Right lobe of liver (tissue), 6 donors: ENCODE results near the gene ATIC. TPM values are rescaled to one million over a fixed set of nuclear protein-coding genes. Genes with fewer than 3 reads are reported as not detected.

Experiments
- ATAC-seq, 4 donors: fragments of 200-7000 bp; cut with Tn5 transposase; one replicate each; pipeline ENCODE4 v1.9.1; 2020; ENCODE audit warnings: mild to moderate bottlenecking in 4 of 4, moderate library complexity in 4 of 4
- DNase-seq, 3 donors: peaks; one replicate each; pipeline ENCODE4 v3.0.0-alpha.2; 2020
- H3K27ac ChIP-seq, 3 donors: fragments of 200-600 bp; one replicate each; pipeline ENCODE4 v1.8.0; 2022
- H3K27me3 ChIP-seq, 2 donors: fragments of 200-600 bp; one replicate each; pipeline ENCODE4 v1.8.0; 2022
- H3K36me3 ChIP-seq, 4 donors: fragments of 200-600 bp; sonication (generic) in 1 of 4; one replicate each; pipeline versions ENCODE4 v1.5.1 to v1.8.0; 2017 to 2022; ENCODE audit warnings: control low read depth in 1 of 4
- H3K4me1 ChIP-seq, 4 donors: fragments of 200-600 bp; sonication (generic) in 1 of 4; one replicate each; pipeline versions ENCODE4 v1.5.1 to v1.8.0; 2017 to 2022; ENCODE audit warnings: control low read depth in 1 of 4
- H3K4me3 ChIP-seq, 3 donors: fragments of 200-600 bp; one replicate each; pipeline ENCODE4 v1.8.0; 2022
- H3K9me3 ChIP-seq, 4 donors: fragments of 200-600 bp; sonication (generic) in 1 of 4; one replicate each; pipeline versions ENCODE4 v1.5.1 to v1.8.0; 2017 to 2022; ENCODE audit warnings: control low read depth in 1 of 4
- CTCF ChIP-seq, 4 donors: fragments of 200-600 bp in 3 of 4; fragments of 450-650 bp in 1 of 4; IDR thresholded peaks; one replicate each; pipeline versions ENCODE4 v1.5.1 to v1.8.0; 2016 to 2022; ENCODE audit warnings: antibody characterized with exemption in 4 of 4, mild to moderate bottlenecking in 2 of 4
- POLR2A ChIP-seq: fragments of 450-650 bp; IDR thresholded peaks from one replicate; pipeline ENCODE4 v1.6.1; 2017; ENCODE audit warnings: antibody characterized with exemption, mild to moderate bottlenecking
- WGBS: methylation state at CpG from one replicate; pipeline ENCODE4 v1.1.6; 2018; ENCODE audit warnings: low coverage, low lambda C conversion rate; ENCODE audit not compliant: insufficient coverage; ENCODE audit errors: missing lambda C conversion rate; 5-methylcytosine and 5-hydroxymethylcytosine counted together
- intact Hi-C, 2 donors: fragments of 100-400 bp; cut with DNase I; formaldehyde crosslinking; loops; one replicate each; pipeline versions ENCODE4 v1.11.2 to v1.14.1; 2022
- total RNA-seq, 6 experiments: library from RNA; depleted of rRNA in 2 of 6; stranded (reverse); fragments of >200 nt in 2 of 6; fragmentation: NEBNext Ultra II Directional in 3 of 6; extraction: Animal tissue kit (Norgen Biotek cat#: 25700) in 3 of 6; gene quantifications; one replicate each; pipeline versions ENCODE4 v1.1.0 to v1.2.4, GENCODE V29; 2016 to 2023
- donor health status: DM: no; HTN: yes; CAD: no.
- donor health status: DM: no; HTN: no; CAD: no.
- donor health status: DM: no; HTN: no; CAD: no.
- donor health status: DM: no; HTN: yes; CAD: no.
- donor health status: DM: no; HTN: yes; CAD: no.

The ATIC gene
- total RNA-seq, 6 experiments from 2014 or later, result 38.8 to 57.3 (median 43.0) TPM

GRCh38 chr2:215274829-215275228 lies 37.0 kb upstream of the ATIC start:
- 46% methylated on average over 7 of the region's 7 CpGs for WGBS
- no peaks in the 10 kb centered on the region for H3K4me1 ChIP-seq
- H3K27ac ChIP-seq, result no peak overlapping the region
- intact Hi-C loops, result no loop called here
- no peaks in the 10 kb centered on the region for H3K9me3 ChIP-seq
- H3K27me3 ChIP-seq, result no peaks in the 10 kb centered on the region
- DNase-seq (no peak), ATAC-seq (no peak)
- no peak for TF ChIP-seq POLR2A
- TF ChIP-seq CTCF (IDR thresholded peaks at IDR 0.05), result no peak
- H3K36me3 ChIP-seq, result no peaks in the 10 kb centered on the region
- H3K4me3 ChIP-seq, result no peak overlapping the region

- Histone ChIP-seq H3K4me3 (no peak overlapping the region), H3K27me3 (no peaks in the 10 kb centered on the region), H3K4me1 (no peaks in the 10 kb centered on the region), H3K9me3 (no peaks in the 10 kb centered on the region), H3K27ac (no peak overlapping the region), H3K36me3 (no peaks in the 10 kb centered on the region)
- TF ChIP-seq CTCF (IDR thresholded peaks at IDR 0.05) (no peak), POLR2A (no peak)
- ATAC-seq (no peak), DNase-seq (no peak)
- intact Hi-C loops, result no loop called here
- WGBS, result 83% methylated on average over 2 of the region's 4 CpGs
These were observed 36.0 kb upstream of the ATIC start for GRCh38 chr2:215275824-215276223.

GRCh38 chr2:215277944-215278343 lies 33.9 kb upstream of the ATIC start:
- WGBS, result 55% methylated on average over 3 of the region's 3 CpGs
- no peak for DNase-seq
- no peaks in the 10 kb centered on the region for H3K9me3 ChIP-seq
- H3K27ac ChIP-seq, result no peak overlapping the region
- H3K4me1 ChIP-seq, result no peaks in the 10 kb centered on the region
- intact Hi-C loops, result no loop called here
- TF ChIP-seq CTCF (IDR thresholded peaks at IDR 0.05), result no peak
- no peak overlapping the region for H3K4me3 ChIP-seq
- H3K36me3 ChIP-seq, result no peaks in the 10 kb centered on the region
- ATAC-seq, result no peak
- no peaks in the 10 kb centered on the region for H3K27me3 ChIP-seq

- Histone ChIP-seq H3K36me3 (no peaks in the 10 kb centered on the region), H3K27me3 (no peaks in the 10 kb centered on the region), H3K4me1 (no peaks in the 10 kb centered on the region), H3K4me3 (no peak overlapping the region), H3K9me3 (no peaks in the 10 kb centered on the region), H3K27ac (no peak overlapping the region)
- DNase-seq (no peak), ATAC-seq (no peak)
- intact Hi-C loops, result no loop called here
- TF ChIP-seq POLR2A (no peak), CTCF (IDR thresholded peaks at IDR 0.05) (no peak)
These were observed 31.5 kb upstream of the ATIC start for GRCh38 chr2:215280326-215280725.

GRCh38 chr2:215283221-215283620 lies 28.6 kb upstream of the ATIC start:
- Histone ChIP-seq H3K4me3 (no peak overlapping the region), H3K27me3 (no peaks in the 10 kb centered on the region), H3K9me3 (no peaks in the 10 kb centered on the region), H3K27ac (no peak overlapping the region), H3K36me3 (no peaks in the 10 kb centered on the region), H3K4me1 (no peaks in the 10 kb centered on the region)
- ATAC-seq, result no peak
- WGBS, result no CpG with 5 or more reads among the region's 1 CpG
- TF ChIP-seq POLR2A, result no peak
- DNase-seq, result no peak
- intact Hi-C loops, result no loop called here
